GM21360 (cell line): ENCODE measurements around the gene SCNN1B.
"Not testable (repeated sequence)": the region's sequence is repeated elsewhere in the genome, so short reads cannot be mapped to it uniquely, and the experiment has no call there.

Experiments used
- ATAC-seq: cut with Tn5 transposase; IDR thresholded peaks from one replicate; pipeline ENCODE4 v1.9.1; 2021; ENCODE audit warnings: mild to moderate bottlenecking, moderate library complexity; ENCODE audit not compliant: unreplicated experiment

SCNN1B gene

GRCh38 chr16:23302045-23302956 is at the start of gene SCNN1B:
SCNN1B (plus strand) TSS chr16:23302302; CDS start chr16:23348600, 46,298 bp downstream.
- no peak for ATAC-seq

GRCh38 chr16:23252310-23252709 is 49.8 kb upstream of the SCNN1B start:
- no peak for ATAC-seq

- not testable (repeated sequence) for ATAC-seq
These were observed 48.5 kb upstream of the SCNN1B start for GRCh38 chr16:23253650-23254049.

GRCh38 chr16:23254338-23254737 is 47.8 kb upstream of the SCNN1B start:
- no peak for ATAC-seq

GRCh38 chr16:23255000-23255399 is 47.1 kb upstream of the SCNN1B start:
- ATAC-seq = no peak

- ATAC-seq = no peak
These were observed 45.7 kb upstream of the SCNN1B start for GRCh38 chr16:23256440-23256839.

GRCh38 chr16:23257682-23258081 is 44.4 kb upstream of the SCNN1B start:
- no peak for ATAC-seq

GRCh38 chr16:23258919-23259237 is 43.2 kb upstream of the SCNN1B start:
- ATAC-seq = no peak

GRCh38 chr16:23267647-23268046 is 34.5 kb upstream of the SCNN1B start:
- no peak for ATAC-seq

GRCh38 chr16:23268561-23268960 is 33.5 kb upstream of the SCNN1B start:
- no peak for ATAC-seq

- no peak for ATAC-seq
These were observed 32.7 kb upstream of the SCNN1B start for GRCh38 chr16:23269248-23269953.

- ATAC-seq = no peak
These were observed 31.4 kb upstream of the SCNN1B start for GRCh38 chr16:23270654-23271053.

GRCh38 chr16:23274968-23275367 is 27.1 kb upstream of the SCNN1B start:
- no peak for ATAC-seq

GRCh38 chr16:23276821-23277220 is 25.3 kb upstream of the SCNN1B start:
- no peak for ATAC-seq

- no peak for ATAC-seq
These were observed 24.1 kb upstream of the SCNN1B start for GRCh38 chr16:23278031-23278430.

GRCh38 chr16:23279721-23280153 is 22.4 kb upstream of the SCNN1B start:
- no peak for ATAC-seq

GRCh38 chr16:23280483-23280967 is 21.6 kb upstream of the SCNN1B start:
- ATAC-seq = no peak

- no peak for ATAC-seq
These were observed 19.5 kb upstream of the SCNN1B start for GRCh38 chr16:23282568-23282967.

GRCh38 chr16:23283571-23283970 is 18.5 kb upstream of the SCNN1B start:
- ATAC-seq = no peak

- no peak for ATAC-seq
These were observed 17.5 kb upstream of the SCNN1B start for GRCh38 chr16:23284584-23284983.

GRCh38 chr16:23286131-23286532 is 16.0 kb upstream of the SCNN1B start:
- ATAC-seq = no peak

- ATAC-seq = no peak
These were observed 13.9 kb upstream of the SCNN1B start for GRCh38 chr16:23288209-23288608.
